ENCODE data around the gene GTF2A1. TPM values are rescaled to one million over a fixed set of nuclear protein-coding genes. Genes with fewer than 3 reads are reported as not detected.

Gene GTF2A1
- total RNA-seq, 2 donors from 2014 or later, result 21.2 to 54.9 TPM

DNA sequence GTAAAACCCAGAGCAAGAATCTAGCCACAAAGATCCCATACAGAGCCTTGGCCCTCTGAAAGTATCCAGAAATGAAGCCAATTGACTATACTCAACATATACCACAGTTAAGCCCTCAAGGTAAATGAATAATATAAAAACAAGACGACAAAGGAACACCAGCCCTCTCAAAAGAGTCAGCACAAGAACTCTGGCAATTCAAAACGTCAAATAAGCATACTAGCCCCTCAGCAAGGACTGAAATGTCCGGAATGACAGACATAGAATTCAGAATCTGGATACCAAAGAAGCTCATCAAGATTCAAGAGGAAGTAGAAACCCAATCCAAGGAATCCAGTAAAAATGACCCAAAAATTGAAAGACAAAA, 49.9 kb downstream of the GTF2A1 start:
- 19% methylated on average over 3 of the region's 3 CpGs for WGBS
- intact Hi-C loops (cut with DNase I), result loop anchor here (5.0 to 10.0 kb wide), 2 partner anchors 174 to 216 kb away; partner anchors contain the start of gene TSHR
- Histone ChIP-seq H3K4me3 (peak overlapping the region in 1 of 2 donors; percentile 43), H3K9me3 (no peaks in the 10 kb centered on the region), H3K4me1 (replicated peaks) (no peaks in the 10 kb centered on the region), H3K27ac (peak overlapping the region; percentile 90 to 92), H3K36me3 (no peaks in the 10 kb centered on the region), H3K27me3 (replicated peaks; ENCODE audit: insufficient read depth) (no peaks in the 10 kb centered on the region)
- no peak for TF ChIP-seq POLR2AphosphoS5 (IDR thresholded peaks at IDR 0.05)
- no peak for TF ChIP-seq POLR2A (IDR thresholded peaks at IDR 0.05)
- TF ChIP-seq, protein P1, sequence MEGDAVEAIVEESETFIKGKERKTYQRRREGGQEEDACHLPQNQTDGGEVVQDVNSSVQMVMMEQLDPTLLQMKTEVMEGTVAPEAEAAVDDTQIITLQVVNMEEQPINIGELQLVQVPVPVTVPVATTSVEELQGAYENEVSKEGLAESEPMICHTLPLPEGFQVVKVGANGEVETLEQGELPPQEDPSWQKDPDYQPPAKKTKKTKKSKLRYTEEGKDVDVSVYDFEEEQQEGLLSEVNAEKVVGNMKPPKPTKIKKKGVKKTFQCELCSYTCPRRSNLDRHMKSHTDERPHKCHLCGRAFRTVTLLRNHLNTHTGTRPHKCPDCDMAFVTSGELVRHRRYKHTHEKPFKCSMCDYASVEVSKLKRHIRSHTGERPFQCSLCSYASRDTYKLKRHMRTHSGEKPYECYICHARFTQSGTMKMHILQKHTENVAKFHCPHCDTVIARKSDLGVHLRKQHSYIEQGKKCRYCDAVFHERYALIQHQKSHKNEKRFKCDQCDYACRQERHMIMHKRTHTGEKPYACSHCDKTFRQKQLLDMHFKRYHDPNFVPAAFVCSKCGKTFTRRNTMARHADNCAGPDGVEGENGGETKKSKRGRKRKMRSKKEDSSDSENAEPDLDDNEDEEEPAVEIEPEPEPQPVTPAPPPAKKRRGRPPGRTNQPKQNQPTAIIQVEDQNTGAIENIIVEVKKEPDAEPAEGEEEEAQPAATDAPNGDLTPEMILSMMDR (IDR thresholded peaks at IDR 0.05), result no peak
- no peak for DNase-seq (ENCODE audit: low spot score)

GRCh38 chr14:81170104-81170828, 50.5 kb downstream of the GTF2A1 start:
- no peaks in the 10 kb centered on the region for H3K9me3 ChIP-seq
- 0% methylated on average over 28 of the region's 28 CpGs for WGBS
- DNase-seq (ENCODE audit: low spot score), result peak; percentile 90
- no peaks in the 10 kb centered on the region for H3K4me1 ChIP-seq (replicated peaks)
- intact Hi-C loops (cut with DNase I), result loop anchor here (5.0 to 10.0 kb wide), 2 partner anchors 173 to 215 kb away; partner anchors contain the start of gene TSHR
- H3K4me3 ChIP-seq, result peak overlapping the region; percentile 43 to 47
- no peaks in the 10 kb centered on the region for H3K36me3 ChIP-seq
- peak overlapping the region; percentile 90 to 92 for H3K27ac ChIP-seq
- H3K27me3 ChIP-seq (replicated peaks; ENCODE audit: insufficient read depth), result no peaks in the 10 kb centered on the region
- TF ChIP-seq POLR2AphosphoS5 (IDR thresholded peaks at IDR 0.05), result peak; percentile 83
- peak; percentile 59 for TF ChIP-seq POLR2A (IDR thresholded peaks at IDR 0.05)
- TF ChIP-seq, protein P1 (IDR thresholded peaks at IDR 0.05), result peak; percentile 81 to 97 (median 90)

DNA sequence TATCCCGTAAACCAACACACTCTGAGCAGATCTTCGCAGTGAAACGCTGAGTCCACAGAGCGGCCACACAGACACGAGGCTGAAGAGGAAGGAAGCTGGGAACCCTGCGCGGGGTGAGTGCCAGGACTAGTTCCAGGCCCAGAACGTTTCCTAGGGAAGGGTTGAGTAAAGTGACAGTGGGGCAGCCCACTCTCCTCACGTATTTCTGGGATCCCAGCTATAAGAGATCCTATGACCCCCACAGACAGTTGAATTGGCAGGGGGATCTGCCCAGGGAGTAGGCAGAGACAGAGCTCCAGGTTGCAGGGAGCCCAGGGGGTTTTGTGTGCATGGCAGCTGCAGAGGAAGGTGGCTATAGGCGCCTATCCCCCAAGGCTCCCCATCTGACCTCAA, 51.1 kb downstream of the GTF2A1 start:
- 1% methylated on average over 10 of the region's 10 CpGs for WGBS
- Histone ChIP-seq H3K4me1 (replicated peaks) (no peaks in the 10 kb centered on the region), H3K36me3 (no peaks in the 10 kb centered on the region), H3K27me3 (replicated peaks; ENCODE audit: insufficient read depth) (no peaks in the 10 kb centered on the region), H3K27ac (peak overlapping the region; percentile 90 to 92), H3K4me3 (peak overlapping the region; percentile 43 to 47), H3K9me3 (no peaks in the 10 kb centered on the region)
- intact Hi-C loops (cut with DNase I), result loop anchor here (5.0 to 10.0 kb wide), 2 partner anchors 172 to 215 kb away; partner anchors contain the start of gene TSHR
- peak; percentile 31 for DNase-seq (ENCODE audit: low spot score)
- TF ChIP-seq, protein P1 (IDR thresholded peaks at IDR 0.05), result no peak
- TF ChIP-seq POLR2AphosphoS5 (IDR thresholded peaks at IDR 0.05), result no peak
- TF ChIP-seq POLR2A (IDR thresholded peaks at IDR 0.05), result no peak

DNA sequence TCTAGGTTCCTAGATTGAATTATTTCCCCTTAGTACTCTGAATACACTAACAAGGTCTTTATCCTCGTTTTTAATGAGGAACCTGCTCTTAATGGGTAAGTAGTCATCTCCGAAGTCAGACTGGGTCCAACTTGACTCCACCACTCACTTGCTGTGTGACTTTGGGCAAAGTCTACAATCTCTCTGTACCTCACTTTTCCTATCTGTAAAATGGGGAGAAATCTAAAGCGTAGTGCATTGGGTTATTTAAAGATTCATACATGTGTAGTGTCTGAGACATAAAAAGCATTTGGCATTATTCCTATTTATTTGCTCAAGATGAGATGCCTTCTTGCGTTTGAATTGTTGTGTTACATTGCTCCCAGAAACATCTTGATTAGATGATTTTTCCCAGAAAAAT, 51.5 kb downstream of the GTF2A1 start:
- H3K4me3 ChIP-seq, result peak overlapping the region; percentile 43 to 47
- intact Hi-C loops (cut with DNase I), result no loop called here

More for the DNA sequence above, 51.5 kb downstream of the GTF2A1 start:
- DNase-seq (ENCODE audit: low spot score), result no peak
- Histone ChIP-seq H3K4me1 (replicated peaks) (no peaks in the 10 kb centered on the region), H3K9me3 (no peaks in the 10 kb centered on the region), H3K36me3 (no peaks in the 10 kb centered on the region), H3K27ac (peak overlapping the region; percentile 90 to 92), H3K27me3 (replicated peaks; ENCODE audit: insufficient read depth) (no peaks in the 10 kb centered on the region)
- TF ChIP-seq, protein P1 (IDR thresholded peaks at IDR 0.05), result no peak
- TF ChIP-seq POLR2AphosphoS5 (IDR thresholded peaks at IDR 0.05), result no peak
- no peak for TF ChIP-seq POLR2A (IDR thresholded peaks at IDR 0.05)
- 65% methylated on average over 4 of the region's 4 CpGs for WGBS

All from prostate gland (tissue), 2 donors.